Ammon's horn (tissue), 1 donor: Measurements from ENCODE around the gene FIBCD1.
A peak's percentile ranks its signal among the peaks of the same experiment; 100 is the strongest.
"Not testable (repeated sequence)": the region's sequence is repeated elsewhere in the genome, so short reads cannot be mapped to it uniquely, and the experiment has no call there.

ENCODE experiments used
- DNase-seq: peaks from one replicate; pipeline ENCODE4 v3.0.0-alpha.2; 2016; ENCODE audit warnings: low spot score

The FIBCD1 gene

DNA sequence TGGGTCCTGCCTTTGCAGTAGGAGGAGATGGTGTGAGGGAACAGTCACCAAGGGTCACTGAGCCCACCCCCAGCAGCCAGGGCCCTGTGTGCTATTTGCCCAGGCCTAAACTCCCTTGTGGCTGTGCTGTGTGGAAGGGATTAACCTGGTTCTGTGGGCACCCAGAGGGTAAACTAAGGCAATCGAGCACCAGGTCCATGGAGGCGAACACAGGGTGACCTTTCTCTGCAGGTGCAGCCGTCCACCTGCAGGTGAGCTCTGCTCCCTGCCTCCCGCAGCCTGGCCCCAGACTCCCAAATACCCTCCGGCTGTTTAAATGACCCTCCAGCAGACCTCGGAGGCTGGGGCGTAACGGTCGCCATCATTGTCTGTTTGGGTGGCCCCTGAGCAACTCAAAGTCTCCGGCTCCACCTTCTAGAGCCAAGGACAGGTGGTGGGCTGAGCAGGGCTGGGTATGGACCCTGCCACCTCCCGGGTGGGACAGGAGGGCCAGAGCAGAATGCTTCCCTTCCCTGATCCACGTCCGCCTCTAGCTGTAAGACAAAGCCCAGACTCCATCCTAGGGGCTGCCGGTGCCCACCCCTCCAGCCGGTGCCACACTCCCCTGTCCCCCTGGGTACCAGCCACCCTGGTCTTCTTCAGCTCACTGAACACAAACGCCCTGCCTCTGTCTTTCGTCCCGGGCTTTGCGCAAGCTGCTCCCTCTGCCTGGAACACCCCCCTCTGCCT, 34.1 kb upstream of the FIBCD1 start:
- DNase-seq: no peak

DNA sequence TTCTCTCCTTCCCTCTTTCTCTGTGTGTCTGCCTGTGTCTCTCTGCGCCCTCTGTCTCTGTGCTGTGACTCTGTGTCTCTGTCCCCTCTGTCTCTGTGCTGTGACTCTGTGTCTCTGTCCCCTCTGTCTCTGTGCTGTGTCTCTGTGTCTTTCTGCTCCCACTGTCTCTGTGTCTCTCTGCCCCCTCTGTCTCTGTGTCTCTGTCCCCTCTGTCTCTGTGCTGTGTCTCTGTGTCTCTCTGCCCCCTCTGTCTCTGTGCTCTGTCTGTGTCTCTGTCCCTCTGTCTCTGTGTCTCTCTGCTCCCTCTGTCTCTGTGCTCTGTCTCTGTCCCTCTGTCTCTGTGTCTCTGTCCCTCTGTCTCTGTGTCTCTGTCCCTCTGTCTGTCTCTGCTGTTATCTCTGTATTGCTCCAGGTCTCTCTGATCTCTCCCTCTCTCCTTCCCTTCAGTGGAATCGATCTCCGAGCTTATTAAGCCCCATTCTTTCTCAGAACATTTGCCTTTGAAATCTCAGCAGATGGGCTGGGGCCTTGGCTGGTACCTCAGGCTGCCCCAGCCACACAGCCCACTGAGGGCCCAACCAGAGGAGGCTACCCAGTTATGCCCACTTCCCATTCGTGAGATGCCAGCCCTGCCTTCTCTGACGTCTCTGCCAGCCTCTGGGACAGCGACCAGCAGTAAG, 33.4 kb upstream of the FIBCD1 start:
- no peak for DNase-seq

DNA sequence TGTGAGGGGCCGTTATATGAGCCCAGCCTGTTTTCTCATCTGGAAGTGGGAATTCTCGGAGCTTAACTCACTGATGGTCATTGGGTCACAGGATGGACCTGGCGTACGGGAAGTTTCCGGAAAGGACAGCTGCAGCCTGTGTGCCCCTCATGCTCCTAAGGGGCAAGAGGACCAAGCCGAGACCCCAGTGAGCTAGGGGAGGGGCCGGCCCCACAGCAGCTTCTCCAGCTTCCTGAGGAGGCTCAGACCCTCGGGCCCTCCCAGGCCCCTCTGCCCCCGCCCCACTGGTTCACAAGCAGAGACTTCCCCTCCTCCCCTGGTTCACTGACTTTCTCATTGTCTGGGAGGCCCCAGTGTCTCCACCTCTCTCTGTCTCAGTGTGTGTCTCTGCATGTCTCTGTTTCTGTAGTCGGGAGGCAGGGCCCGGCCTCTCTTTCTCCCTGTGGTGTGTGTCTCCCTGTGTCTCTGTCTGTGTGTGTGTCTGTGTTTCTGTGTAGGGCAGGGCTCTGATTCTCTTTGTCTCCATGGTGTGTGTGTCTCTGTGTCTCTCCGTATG, 32.3 kb upstream of the FIBCD1 start:
- no peak for DNase-seq

DNA sequence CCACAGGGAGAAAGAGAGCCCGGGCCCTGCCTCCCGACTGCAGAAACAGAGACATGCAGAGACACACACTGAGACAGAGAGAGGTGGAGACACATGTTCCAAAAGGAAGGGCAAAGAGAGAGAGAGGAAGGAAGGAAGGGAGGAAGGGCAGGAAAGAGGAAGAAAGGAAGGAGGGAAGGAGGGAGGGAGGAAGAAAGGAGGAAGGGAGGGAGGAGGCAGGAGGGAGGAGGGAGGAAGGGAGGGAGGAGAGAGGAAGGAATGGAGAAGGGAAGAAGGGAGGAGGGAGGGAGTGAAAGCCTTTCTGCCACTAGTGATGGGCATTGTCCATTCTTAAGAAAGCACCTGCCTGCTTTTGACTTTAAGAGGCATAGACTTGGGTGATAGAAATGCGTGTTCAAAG, 31.8 kb upstream of the FIBCD1 start:
- DNase-seq: no peak

DNA sequence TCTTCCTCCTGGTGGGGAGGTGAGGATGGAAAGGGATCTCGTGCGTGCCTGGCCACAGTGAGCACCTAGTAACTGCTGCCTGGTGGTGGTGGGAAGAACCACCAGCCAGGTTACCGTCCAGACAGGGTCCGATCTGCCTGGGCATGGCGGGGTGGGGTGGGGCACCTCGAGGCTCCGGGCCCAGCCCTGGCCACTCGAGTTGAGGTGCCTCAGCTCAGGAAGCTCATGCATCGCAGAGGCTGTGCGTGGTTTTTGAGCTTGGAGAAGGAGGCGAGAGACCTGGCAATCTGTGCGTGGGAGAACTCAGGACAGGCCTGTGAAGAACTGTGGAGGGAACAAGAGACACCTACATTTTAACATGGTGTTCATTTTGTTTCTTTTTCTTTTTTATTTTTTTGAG, 31.0 kb upstream of the FIBCD1 start:
- DNase-seq: no peak

DNA sequence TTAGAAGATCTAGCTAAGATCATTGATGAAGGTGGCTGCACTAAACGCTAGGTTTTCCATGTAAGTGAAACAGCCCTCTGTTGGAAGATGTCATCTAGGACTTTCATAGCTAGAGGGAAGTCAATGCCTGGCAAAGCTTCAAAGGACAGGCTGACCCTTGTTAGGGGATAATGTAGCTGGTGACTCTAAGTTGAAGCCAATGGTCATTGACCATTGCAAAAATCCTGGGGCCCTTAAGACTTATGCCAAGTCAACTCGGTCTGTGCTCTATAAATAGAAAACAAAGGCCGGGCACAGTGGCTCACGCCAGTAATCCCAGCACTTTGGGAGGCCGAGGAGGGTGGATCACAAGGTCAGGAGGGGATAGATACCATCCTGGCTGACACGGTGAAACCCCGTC, 26.6 kb upstream of the FIBCD1 start:
- DNase-seq: no peak

DNA sequence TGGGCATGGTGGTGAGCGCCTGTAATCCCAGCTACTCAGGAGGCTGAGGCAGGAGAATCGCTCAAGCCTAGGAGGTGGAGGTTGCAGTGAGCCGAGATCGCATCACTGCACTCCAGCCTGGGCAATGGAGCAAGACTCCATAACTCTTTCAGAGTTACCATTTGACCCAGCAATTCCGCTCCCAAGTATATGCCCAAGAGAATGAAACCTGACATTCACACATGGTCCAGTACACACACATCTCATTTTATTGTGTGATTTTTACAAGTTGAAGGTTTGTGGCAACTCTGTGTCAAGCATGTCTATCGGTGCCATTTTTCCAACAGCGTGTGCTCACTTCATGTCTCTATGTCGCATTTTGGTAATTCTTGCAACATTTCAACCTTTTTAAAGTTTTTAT, 24.9 kb upstream of the FIBCD1 start:
- DNase-seq: no peak

DNA sequence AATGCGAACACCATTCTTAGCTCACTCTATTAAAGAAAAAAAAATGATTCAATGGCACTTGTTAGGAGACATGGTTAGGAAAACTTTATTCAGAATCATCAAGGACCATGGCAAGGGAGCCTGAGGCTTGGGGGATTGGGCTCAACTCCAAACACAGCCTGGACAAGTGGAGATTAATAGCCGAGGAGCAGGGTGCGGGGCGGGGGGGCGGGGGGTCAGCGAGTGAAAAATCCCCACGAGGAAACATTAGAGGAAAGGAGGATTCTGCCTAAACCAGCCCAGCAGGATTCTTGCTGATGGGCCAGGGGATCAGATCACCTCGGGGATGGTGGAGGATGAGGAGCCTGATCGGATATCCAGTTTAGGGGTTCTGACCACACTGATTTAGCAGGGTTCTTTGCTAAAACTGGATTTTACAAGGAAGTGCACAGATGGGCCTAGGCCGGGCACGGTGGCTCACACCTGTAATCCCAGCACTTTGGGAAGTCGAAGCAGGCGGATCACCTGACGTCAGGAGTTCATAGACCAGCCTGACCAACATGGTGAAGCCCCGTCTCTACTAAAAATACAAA, 24.4 kb upstream of the FIBCD1 start:
- DNase-seq: no peak

DNA sequence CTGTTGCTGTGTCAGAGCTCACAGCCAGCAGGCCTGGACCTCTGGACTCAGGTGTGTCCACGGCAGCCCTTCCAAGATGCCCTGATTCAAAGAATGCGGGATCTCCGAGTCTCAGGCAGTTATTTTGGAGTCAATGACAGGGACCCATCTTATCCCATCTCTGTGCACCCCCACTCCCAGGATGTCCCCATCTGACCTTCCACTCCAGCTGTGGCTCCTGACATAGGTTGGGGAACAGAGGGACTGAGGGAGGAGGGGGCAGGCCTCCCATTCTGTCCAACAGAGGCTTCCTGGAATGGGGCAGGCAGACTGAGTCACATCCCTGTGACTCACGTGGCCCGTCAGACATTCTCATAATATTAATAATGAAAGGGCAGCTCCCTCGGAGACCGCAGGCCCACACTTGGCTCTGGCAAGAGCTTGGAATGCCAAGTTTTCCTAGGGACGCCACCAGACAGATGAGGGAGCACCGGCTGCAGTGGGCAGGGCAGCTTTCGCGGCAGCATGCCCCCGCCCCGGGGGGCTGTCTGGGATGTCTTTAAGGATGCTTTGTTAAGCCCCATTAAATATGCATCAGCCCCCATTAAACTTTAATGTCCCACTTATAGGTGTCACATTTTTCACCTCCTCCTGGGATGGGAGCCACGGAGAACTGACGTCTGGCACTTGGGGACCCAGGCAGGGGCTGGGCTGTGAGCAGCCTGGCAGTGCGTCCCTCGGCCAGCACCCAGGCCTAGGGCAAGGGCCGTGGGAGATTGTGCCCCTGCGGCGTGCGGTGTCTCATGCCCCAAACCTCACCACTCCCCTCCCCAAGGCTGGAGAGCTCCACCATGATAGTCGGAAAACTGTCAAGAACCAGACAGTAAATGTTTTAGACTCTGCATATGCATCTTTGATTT, 23.6 kb upstream of the FIBCD1 start:
- DNase-seq: no peak

DNA sequence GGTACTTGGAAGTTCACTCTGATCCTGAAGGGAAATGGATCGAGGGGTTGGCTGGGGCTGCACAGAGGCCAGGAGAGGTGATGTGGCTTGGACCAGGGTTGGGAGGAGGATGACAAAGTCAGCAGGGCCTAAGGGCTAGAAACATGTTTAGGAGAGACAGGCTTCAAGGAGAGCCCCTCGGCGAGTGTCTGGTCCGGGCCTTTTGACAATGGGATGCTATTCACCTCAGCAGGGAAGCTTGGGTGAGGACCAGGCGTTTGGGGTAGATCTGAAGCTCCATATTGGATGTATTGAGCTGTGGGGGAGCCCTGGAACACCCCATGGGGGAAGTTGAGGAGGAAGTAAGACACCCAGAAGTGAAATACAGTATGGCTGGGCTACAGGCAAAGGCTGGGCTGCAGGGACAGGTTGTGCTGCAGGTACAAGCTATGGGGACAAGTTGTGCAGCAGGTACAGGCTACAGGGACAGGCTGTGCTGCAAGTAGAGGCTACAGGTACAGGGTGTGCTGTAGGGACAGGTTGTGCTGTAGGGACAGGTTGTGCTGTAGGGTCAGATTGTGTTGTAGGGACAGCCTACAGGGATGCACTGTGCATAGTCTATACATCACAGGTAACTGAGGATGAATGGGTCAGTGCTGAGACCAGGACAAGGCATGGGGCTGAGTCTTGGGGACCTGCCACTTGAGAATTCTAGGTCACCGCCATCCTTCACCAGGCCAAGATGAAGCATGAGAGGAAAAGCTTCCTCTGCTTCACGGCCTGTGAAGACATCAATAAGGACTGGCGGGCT, 22.7 kb upstream of the FIBCD1 start:
- no peak for DNase-seq

DNA sequence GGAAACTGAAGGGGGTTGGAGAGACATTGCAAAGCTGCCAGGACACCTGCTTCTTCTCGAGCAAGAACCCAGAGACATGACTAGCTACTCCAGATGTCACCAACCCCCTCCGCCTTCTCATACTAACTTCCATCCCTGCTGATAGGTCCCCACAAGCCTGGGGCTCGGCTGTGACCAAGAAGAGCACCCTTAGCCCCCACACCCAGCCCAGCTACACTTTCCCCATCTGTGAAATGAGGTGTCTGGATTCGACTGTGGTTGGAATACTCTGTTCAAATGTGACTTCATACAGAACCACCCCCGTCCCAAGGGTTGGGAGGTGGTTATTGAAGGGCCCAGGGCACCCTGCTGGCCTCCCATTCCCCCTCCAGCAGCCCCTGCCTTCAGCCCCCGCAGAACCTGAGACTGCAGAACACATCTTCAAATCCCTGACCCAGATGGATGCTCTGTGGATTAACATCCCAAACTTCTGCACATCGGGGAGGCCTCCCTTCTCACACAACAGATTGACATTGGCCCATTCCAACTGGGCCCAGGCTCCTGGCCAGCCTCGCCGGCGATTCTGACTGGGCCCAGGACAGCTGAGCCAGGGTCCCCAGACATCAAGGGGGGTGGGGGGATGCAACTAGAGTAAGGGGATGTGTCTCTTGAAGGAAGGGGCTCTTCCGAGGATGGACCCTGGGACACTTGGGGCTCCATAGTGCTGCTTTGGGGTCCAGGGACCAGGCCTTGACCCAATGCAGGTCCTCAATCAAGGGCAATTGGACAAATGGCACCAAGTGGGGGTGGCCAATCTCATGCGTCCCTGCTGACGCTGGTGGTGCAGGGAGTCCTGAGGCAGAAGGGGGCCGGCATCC, 21.7 kb upstream of the FIBCD1 start:
- no peak for DNase-seq

DNA sequence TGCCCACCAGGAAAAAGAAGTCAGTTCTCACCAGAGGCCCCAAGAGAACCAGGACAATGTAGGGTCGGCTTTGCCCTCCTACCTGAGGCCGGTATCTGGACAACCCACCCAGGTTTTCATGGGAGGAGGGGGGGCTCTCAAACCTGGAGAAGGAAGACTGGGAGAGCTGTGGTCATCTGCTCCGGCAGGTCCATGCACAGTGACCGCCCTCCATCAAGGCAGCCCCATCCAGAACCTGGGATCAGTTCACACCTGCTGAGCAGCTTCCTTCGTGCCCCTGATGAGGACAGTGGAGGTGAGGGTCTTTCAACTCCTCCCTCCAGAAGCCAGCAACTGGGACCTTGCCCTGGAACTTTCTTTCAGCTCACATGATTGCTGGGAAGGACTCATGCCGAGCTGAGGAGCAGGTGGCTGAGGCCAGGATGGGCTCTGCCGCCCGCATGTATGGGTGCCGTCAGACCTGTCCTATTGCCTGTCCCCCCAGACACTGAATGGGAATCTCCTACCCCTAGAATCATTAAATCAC, 20.8 kb upstream of the FIBCD1 start:
- DNase-seq: no peak

DNA sequence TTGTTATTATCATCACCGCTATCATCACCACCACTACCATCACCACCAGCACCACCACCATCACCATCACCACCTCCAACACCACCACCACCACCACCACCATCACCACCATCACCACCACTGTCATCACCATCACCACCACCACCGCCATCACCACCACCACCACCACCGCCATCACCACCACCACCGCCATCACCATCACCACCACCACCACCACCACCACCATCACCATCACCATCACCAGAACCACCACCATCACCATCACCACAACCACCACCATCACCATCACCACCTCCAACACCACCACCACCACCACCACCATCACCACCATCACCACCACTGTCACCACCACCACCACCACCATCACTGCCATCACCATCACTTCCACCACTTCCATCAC, 19.5 kb upstream of the FIBCD1 start:
- DNase-seq: not testable (repeated sequence)

DNA sequence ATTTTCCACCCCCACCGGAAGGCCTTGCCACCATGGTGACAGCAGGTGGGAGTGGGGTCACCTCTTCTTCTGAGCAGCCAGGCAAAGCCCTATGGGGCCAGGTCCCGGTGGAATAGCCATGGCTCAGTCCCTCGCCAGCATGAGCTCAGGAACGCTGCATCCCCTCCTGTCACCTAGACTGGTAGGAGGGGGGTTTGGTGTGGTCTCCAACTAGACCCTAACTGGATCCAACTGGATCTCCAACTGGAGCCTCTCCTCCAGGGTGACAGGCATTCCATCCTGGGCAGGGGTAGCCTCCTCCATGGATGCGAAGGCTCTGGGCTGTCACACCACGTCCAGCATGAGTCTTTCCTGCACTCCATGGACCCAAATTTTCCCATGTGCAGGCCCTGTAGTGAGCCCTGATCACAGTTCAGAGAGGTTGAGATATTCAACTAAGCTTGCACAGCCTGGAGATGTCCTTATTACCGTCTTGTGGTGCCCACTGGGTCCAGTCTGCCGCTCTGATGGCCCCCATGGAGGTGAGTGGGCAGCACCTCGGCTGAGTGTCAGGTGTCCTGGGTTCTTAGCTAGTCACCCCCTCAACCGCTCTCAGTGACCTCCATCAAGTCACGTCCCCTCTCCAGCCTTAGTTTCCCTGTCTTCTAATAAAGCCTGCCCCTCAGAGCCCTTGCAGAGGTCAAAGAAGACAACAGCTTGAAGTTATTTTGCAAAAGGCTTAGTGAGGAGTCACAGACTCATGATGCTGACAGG, 18.6 kb upstream of the FIBCD1 start:
- no peak for DNase-seq

DNA sequence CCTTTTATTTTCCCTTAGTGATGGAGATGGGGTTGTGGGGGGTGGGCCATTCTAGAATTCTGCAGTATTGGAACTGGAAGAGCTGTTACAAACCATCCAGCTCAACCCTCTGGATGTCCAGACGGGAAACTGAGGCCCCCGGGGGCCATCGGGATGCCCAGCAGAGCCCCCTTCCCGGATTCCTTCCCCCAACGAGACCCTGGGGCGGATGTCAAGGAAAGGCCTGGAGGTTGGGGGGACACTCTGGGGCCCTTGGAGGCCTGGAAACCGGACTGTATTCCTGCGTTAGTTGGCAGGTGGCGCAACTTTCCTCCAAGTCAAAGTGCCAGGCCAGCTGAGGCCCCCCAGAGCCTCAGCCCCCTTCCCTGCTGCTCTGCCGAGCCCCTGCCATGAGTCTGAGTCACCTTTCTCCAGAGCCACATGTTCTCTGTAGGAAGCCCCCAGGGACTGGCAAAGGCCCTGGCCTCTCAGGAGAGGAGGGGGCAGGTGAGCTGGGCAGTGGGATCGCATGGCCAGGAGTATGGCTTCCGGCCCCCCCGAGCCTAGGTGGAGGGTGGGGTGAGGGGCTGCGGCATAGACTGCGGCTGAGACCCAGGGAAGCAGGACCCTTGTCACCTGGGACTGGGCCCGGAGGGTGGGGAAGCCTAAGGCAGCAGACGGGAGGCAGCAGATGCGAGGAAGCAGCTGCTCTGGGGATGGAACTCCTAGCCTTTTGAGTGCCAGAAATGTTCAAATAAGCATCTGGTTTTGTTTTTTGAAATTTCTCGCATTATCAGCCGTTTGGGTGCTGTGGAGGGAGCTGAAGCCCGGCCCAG, 17.8 kb upstream of the FIBCD1 start:
- DNase-seq: peak; percentile 34

DNA sequence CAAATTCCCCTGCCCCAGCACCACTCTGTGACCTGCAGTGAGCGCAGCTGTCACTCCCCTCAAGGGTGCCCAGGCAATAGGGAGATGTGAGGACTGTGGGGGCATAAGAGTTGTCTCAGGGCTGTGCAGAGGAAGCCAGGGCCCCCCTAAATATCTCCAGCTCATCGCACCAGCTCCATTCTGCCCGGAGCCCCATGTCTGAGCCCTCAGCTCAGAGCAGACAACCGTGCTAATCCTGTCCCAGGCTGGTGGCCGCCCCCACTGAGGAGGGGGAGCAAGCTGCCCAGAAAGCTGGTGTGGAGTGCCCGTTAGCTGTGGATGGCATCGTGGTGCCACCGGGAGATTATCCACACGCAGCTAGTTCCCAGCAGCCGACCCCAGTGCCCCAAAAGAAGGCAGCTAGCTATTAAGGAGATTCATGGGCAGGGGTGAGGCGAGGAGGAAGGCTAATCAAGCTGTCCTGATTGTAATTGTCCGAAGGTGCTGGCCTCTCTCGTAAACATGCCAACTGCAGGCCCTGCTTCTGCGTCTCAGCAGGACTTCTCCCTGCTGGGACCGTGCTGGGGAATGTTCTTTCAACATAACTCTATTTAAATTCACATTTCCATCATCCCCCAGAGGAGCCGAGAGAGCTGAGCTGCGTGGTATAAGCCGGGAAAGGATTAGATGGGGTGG, 17.0 kb upstream of the FIBCD1 start:
- DNase-seq: no peak

DNA sequence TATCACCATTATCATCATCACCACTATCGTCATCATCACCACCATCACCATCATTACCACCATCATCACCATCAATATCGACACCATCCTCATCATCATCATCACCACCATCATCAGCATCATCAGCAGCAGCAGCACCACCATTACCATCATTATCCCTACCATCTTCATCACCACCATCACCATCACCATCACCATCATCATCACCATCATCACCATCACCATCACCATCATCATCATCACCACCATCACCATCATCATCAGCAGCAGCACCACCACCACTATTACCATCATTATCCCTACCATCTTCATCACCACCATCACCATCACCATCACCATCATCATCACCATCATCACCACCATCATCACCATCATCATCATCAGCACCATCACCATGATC, 15.9 kb upstream of the FIBCD1 start:
- DNase-seq: not testable (repeated sequence)

DNA sequence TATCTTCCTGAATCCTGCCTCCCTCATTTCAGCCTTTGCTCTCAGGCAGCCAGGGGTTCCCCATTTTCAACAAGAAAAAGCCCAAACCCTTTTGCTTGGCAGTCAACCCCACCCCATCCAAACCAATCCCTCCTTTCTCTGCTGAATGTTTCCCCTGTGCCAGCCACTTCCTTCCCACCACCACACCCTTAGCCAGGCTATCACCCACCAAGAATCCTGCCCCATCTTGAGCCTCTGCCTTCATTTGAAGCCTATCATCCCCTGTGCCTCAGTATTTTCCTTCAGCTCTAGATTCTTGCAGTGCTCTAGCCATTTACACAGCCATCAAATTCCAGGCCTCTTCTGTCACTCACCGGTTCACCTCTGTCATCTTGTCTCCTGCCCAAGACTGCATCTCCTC, 15.3 kb upstream of the FIBCD1 start:
- no peak for DNase-seq
